HG03565 (cell line): ENCODE measurements around the gene TNPO3.

Source experiments
- ATAC-seq: cut with Tn5 transposase; IDR thresholded peaks from one replicate; pipeline ENCODE4 v1.9.1; 2021; ENCODE audit warnings: mild to moderate bottlenecking, moderate library complexity; ENCODE audit not compliant: unreplicated experiment

TNPO3 gene

DNA sequence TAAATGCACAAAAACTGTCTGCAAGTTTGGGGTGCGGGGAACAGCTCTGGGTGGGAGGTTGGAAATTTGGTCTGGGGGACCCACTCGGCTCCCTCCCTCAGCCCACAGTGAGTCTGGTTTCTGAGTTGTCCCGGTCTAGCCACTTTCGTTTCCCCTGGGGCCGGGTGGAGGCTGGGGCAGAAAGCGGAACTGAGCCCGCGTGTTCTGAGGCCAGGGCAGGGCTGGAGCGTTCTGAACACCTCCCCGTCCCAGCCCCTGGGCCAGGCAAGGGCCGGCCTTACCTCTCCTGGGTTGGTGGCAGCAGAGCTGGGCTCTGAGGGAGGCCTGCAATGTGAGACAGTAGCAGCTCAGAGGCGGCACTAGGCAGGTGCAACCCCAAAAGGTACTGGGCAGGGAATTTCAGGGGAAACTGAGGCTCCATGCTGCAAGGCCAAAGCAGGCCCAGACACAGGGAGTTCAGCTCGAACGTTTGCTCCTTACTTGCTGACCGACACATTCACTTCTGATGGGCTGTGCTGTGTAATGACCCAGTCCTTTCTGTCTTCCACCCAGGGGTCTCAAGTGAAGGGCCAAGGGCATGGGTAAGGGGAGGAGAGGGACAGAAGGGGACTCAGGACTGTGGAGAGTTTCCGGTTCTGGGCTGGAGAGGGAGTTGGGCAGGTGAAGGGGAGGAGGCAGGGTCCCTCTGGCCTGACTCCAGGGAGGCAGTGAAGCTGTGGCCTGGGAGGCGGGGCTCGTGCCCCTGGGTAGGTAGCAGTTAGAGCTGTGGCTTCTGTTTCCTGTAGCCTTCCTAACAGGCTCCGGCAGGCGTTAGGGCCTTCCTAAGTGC is 114.2 kb downstream of the TNPO3 start:
- peak; percentile 38 for ATAC-seq

DNA sequence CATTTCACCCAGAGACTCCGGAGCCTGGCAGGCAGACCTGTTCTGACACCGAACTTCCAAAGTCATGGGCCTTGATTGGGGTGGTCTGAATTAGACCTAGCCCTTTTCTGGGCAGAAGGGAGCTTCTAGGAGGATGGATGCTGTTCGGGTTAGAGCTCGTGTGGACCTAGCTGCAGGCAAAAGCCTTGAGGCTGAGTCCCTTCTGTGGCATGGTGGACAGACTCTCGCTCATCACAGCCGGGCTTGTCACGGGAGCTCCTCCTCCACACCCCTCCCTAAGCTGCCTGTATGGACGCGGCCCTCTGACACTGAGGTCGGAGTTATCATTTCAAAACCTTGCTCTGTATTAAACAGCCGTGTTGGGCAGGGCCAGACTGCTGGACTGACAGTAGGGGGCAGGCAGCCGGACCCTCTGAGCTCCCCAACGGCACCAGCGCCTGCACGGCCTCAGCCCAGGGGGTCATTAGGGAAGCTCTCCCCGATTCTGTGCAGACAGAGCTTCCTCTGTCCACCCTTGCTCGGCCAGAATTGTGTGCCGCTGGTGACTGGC is 115.0 kb downstream of the TNPO3 start:
- ATAC-seq, result peak; percentile 14

DNA sequence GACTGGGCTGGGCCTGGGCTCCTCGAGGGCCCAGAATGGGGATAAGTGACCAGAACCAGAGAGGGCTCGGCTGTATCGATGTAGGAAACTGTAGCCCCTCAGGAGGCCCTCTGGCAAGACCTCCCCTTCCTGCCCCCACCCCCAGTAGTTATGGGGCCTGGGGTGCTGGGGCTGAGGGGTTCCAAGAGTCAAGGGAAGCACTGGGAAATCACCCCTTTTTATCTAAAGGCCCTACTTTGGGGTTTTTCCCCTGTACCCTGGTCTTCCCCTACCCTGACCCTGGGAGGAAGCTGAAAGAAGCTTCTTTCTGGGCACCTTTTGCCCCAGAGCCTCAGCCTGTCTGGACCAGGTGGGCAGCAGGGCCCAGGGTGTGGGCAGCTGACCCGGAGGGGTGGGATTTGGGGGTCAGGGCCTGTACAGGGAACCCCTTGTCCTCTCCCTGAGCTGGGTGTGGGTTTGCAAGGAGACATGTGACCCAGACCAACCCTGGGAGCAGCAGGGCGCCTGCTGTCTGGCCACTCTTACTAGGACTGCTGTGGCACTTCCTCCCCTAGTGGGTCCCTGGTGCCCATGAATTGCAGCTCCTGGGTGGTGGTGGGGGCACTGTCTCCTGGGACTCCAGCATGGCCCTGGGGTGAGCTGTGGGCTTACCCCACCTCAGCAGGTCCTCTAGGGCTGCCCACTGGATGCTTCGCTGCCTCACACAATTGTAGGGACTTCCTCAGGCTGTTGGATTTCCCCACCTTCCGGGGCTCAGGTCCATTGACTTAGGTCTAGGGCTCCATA is 115.6 kb downstream of the TNPO3 start:
- ATAC-seq, result no peak

DNA sequence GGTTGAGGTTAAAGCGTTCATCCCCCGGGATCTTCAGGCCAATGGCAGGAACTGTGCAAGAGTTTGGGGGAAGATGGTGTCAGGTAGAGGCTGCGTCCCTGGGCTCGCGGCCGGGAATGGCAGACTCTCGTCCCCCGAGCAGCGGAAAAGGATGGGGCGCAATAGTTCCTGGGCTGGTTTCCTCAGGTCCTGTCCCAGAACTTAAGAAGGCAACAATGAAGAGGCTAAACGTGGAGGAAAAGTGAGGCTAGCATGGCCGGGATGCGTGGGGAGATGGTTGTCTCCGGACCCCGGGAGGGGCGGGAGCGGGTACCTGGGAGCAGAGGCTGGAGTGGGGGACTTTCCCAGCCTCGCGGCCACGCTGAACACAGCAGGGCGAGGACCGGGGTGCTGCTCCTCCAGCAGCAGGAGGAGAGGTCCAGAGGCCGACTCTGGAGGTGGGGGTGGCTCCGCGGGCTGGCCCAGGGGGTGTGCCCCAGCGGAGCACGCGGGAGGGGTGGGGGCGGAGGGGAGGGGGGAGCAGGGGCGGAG is 116.3 kb downstream of the TNPO3 start:
- no peak for ATAC-seq

DNA sequence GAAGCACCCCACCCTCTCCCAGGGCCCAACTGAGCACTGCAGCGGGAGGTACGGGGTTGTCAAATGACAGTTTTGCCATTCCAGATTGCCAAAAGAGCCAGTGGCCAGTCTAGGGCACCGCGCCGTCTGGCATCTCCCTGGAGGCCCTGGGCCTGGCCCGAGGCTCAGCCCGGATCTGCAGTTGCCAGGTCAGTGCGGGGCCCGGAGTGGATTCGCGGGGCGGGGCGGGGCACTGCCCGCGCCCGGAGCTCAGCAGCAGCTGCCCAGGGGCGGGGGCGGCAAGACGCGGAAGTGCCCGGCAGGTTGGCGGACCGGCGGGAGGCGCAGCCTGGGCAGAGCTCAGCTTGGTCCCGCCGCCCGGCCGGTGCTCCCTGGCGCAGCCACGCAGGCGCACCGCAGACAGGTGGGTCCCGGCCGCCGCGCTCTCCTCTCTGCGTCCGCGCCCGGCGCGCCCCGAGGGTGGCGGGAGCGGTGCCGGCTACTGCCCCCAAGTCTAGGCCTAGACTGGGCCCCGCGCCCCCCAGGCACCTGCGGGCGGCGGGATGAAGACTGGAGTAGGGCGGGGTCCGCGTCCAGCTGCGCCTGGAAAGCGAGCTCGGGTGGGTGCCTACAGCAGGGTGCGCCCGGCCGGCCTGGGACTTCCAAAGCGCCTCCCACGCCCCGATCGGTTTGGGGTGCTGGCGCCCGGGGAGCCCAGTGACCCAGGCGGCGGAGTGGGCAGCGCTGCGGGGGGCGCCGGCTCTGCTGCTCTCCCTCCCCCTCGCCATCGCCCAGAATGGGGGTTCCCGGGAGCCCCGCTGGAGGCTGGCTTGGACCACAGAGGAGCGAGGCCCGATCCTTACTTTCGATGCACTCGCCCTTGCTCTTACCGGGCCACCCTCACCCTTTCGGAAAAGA is 117.0 kb downstream of the TNPO3 start, which contains the start of gene IRF5:
Gene IRF5, plus strand, starts transcription at position 281 of the 897 bp plus-strand sequence. CDS start 4,155 bp downstream, outside the sequence.
- ATAC-seq, result no peak

DNA sequence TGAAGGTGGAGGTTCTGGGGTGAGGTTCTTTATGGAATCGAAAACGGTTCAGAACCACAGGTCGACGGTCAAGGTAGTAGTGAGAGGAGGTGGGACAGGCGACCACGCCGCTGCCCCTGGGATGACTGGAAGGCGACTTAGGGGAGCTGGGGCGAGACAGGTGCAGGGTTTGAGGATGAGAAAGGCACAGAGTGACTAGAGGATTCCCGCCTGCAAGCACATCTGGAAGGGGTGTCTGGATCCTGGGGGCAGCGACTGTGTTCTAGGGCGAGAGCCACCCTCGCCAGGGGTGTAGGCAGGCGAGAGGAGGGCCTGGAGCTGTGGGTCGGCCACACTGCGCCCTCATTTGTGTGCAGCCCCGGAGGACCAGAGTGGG is 117.7 kb downstream of the TNPO3 start:
- ATAC-seq, result no peak

DNA sequence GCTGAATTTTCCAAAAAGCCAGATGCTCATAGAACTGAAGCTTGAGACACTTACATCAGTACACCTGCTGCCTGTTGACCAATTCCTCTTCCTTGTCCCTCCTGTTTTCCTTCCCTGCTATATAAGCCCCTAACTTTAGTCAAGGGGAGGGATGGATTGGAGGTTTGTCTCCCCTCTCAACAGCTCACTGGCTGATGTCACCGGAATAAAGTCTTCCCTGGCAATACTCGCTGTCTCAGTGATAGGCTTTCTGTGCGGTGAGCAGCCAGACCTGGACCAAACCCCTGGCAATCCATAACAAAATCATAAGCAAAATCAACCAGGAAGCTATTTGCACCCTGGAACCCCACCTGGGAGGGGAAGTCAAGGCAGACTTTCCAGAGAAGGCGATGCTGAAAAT is 118.1 kb downstream of the TNPO3 start:
- no peak for ATAC-seq

DNA sequence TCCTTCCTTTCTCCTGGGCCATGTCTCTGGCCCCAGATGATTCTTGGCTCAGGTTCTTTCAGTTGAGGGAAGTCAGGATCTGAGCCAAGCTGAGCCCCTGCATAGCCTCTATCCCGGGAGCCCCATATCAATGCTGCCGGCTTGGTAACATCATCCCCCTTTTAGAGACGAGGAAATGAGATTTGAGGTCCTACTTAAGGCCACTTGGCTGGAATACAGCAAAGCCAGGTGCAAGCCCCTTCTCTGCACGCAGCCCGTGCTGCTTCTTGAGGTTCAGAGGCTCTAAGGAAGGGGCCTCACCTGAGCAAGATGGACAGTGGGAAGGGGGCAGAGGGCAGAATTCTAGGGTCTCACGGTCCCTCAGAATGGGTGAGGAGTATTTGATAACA is 119.6 kb downstream of the TNPO3 start:
- no peak for ATAC-seq

DNA sequence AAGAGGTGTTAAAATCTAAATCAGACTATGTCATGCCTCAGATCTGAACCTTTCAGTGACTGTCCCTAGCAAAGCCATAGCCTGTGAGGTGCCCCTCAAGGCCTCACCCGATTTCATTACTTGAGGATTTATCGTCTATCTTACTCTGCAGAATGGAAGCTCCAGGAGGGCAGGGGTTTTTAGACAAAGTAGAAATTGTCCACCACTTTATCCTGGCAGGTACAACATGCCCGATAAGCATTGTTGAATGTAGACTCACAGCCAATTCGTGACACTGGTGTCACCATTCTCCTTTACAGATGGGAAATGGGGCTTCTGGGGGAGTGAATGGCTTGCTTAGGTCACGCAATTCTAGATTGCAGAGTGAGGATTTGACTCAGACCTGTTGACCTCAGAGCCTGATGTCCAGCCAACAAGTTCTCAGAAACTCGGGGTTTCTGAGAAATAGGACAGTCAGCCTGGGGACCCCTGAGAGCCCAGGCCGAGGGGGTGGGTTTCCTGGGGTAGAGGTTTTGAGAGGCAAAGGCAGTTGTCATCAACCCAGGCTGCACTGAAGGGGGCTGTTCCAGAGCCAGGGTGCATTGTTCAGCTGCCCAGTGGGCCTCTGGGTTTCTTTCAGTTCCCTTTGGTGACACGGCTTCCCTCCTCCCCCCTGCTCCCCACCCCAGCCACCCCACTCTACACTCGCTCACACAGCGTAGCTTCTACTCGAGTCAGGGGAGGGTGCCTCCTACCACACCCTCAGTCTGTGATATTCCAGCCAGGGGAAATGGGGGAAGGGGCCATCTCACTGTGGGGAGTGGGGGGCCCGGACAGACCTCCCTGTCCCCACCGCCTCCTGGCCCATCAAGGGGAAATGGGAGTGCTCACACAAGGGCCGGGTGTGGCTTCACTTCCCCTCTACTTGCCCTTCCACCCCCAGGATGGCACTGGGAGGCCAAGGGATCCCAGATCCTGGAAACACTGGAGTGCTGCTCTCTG is 120.3 kb downstream of the TNPO3 start:
- peak; percentile 33 for ATAC-seq

DNA sequence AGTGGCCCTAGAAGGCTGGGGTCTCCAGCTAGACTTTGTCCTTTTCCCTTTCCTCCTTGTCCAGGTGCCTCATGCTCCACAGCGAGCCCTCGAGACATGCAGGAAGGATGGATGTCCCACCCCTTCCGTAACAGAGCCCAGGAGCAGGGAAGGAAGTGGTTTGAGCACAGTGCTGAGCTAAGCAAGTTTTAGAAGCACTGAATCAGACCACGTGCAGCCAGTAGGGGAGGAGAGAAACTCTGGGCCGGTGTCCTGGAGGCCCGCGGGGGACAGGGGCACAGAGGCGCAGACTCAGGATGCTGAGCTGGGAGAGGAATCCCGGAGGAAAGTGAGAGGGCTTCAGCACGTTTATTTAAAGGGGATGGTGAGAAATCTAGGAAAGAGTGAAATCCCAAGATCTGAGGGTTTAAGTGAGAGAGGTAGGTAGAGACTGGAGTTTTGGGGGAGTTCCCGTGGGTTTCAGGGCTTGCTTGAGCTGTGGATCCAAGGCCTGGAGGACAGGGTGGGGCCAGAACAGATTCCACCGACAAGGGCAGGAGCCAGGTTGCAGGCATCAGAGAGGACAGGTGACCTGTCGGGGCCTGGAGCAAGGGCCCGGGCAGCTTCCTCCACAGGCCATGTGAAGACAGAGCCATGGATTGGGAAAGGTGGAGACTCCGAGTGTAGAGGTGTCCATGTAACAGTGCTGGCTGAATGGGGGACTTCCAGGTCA is 121.6 kb downstream of the TNPO3 start:
- ATAC-seq, result no peak

DNA sequence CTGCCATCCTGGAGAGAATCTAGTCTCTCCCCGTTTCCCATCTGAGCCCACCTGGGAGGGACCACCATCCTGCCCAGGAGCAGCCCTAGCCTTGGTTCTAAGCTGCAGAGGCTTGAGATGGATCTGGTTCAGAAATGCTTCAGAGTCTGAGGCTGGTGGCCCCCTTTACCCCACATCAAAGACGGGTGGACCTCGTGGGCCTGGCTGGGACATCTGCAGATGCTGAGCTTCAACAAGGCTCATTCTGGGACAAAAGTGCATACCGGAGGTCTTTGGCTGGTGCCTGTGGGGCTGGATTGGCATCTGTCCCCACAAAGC is 122.1 kb downstream of the TNPO3 start:
- no peak for ATAC-seq

DNA sequence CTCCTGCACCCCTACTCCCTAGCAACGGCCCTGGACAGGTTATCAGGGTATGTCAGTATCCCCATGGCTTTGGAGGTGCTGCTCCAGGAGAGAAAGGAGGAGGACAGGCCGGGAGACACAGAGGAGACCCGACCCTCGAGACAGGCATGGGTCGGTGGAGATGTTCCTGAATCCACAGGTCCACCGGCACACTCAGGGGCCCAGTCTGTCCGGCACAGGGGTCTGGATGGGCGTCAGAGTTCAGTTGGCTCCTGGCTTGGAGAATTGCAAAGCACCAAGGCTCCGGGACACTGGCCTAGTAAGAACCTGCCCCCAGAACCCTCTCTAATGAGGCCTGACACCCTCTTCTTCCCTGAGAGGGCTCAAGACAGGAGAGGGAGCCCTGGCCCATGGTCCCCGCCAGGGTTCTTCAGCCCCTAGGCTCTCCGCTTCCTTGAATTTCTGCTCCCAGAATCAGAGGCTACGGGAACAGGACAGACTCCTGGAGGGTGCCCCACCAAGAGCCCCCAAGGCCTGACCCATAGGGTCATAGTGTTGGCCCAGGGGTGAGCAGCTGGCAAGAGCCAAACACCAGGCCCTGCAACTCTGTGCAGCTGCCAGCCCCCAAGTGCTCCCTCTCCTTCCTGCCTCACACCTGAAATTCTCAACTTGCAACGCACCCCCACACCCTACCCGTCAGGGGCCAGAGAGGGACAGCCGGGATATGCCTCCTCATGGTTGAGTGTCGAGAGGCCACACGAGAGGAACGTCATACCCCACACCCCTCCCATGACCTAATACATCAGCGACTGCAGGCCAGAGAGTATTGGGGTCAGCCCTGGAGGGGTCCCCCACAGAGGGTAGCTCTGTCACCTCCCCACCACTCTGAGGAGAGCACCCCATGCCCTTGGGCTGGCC is 122.7 kb downstream of the TNPO3 start:
- ATAC-seq, result no peak

DNA sequence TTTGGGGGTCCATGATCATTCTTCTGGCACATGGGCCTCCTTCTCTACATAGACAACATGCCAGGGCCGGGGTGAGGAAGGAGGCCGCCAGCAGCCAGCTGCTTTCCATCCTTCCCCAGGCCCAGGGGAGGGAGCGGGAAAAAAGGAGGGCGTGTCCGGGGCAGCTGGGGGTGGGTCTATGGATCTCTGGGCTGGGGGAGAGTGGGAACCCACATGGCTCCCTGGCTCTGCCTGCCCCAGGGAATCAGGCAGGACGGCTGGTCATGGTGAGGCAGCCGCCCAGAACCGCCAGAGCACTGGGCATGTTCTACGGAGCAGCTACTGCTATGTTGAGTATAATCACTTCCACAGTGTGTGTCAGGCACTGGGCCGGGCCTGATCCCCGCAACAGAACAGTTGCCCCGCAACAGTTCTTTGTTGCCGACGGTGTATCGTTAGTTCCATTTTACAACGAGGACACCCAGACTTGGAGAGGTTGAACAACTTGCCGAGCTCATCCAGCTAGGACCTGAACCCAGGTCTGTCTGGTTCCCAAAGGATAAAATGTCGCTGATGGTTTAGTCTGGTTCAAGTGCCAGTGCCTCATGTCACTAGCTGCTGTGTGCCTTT is 123.6 kb downstream of the TNPO3 start:
- ATAC-seq, result no peak

DNA sequence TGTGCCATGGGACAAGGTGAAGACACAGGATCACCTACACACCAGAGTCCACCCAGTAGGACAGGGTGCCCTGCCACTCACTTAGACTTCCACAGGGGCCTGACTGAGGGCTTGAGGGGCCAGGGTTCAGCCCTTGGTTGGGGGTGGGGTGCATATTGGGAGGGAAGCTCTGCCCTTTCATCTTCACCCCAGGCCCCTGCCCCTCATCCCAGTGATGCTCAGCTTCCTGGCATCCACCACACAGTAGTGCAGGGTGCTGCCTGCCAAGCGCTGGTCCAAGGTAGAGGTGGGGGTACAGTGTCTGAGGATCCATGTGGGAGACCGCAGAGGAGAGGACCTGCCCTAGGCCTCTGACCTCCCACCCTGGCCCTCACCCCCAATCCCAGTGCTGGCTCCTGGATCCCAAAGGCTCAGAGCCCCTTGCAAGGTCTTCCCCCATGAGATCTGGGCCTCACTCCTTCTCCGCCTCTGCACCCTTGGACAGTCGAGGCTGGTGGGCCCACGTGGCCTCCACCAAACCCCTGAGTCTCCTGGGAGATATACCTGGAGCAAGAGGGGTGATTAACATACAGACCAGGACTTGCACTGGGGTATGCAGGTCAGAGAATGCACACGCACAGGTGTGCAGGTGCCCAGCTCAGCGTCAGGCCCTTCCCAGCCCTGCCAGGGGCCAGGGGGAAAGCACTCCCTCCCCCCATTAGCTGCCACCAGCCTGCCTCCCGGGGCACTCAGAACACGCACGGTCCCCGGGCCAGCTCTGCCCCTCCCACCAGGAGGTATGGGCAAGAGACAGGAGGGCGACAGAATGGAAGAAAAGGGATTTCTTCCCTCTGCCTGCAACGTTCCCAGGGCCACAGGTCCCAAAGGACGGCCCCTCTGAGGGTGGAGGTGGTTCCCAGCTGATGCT is 125.8 kb downstream of the TNPO3 start:
- no peak for ATAC-seq

DNA sequence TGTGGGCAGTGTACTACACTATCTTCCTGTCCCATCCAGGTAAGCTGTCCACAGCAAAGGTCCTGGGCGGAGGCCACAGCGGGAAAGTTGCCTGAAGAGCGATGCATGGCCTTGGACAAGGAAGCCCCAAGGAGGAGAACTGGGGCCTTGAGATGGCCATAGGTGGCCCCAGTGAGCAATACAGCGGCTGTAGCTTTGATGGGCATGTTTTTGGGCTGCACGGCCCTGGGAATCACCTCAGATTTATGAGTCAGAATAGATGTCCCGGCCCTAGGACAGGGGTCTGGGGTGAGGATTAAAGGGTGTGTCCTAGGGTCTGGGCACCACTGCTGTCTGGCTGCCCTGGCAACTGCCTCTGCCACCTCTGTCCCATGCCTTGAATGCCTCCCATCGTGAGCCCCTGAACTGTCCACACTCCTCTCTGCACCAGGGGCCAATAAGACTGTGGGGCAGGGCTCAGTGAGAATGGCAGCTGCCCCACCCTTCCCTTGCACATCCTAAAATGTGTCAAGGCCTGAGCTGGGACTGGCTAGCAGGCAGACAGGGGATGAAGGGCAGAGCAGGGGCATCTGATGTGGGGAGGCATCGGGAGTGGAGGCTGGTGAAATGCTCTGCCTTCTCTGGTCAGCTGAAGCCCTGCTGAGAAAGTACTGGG is 126.6 kb downstream of the TNPO3 start:
- ATAC-seq, result no peak
